Measurements from ENCODE around the gene MED13L.
"Not testable (repeated sequence)": the region's sequence is repeated elsewhere in the genome, so short reads cannot be mapped to it uniquely, and the experiment has no call there.

The MED13L gene

GRCh38 chr12:116055895-116056607 lies 221.4 kb downstream of the MED13L start:
- no peak for DNase-seq (ENCODE audit: low spot score)

GRCh38 chr12:116054280-116054679 lies 223.2 kb downstream of the MED13L start:
- DNase-seq (ENCODE audit: low spot score) = no peak

DNA sequence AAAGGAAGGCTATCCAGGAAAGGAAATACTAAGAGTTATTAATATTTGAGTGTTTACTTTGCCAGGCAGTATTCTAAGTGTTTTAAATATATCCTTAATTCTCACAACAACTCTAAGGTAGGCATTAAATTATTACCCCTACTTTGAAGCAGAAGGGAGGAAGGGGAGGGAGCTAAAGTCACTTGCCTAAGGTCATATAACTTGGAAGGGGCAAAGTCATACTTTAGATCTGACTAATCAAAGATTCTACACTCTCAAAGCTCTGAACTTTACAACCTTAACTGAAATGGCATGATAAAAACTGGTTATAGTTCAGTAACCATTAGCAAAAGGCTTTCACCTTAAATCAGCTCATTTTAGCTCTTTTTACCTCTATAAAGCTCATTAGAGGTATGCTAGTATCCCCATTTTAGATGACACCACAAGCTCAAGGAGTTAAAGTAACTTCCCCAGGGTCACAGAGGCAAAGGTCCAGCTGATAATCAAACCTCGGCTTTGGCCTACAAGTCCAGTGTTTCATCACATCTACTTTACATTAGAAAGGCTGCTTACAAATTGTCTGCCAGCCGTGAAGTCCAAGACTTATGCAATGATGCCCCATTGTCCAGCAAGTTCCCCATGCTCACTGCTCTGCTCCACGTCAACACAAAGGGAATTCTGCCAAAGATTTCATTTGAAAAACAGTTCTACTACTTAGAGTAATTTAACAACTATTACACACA lies 223.9 kb downstream of the MED13L start:
- no peak for DNase-seq (ENCODE audit: low spot score)

DNA sequence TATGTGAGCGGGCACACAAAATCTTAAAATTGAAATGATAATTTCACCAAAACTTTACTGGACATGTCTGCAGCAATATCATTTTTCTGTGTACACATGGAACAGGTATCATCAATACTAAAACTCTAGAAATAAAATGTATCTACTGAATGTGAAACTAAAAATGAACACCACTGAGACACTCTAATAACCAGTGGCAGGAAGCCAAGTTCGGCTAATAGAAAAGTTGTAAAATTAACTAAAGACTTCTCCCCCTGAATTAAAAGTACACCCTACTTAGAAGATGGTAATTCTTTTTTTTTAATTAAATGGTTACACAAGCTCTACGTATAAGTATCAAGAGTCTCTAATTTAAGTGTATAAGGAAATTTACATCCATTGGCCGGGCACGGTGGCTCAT lies 227.2 kb downstream of the MED13L start:
- DNase-seq (ENCODE audit: low spot score) = no peak

GRCh38 chr12:116048879-116049278 lies 228.6 kb downstream of the MED13L start:
- no peak for DNase-seq (ENCODE audit: low spot score)

DNA sequence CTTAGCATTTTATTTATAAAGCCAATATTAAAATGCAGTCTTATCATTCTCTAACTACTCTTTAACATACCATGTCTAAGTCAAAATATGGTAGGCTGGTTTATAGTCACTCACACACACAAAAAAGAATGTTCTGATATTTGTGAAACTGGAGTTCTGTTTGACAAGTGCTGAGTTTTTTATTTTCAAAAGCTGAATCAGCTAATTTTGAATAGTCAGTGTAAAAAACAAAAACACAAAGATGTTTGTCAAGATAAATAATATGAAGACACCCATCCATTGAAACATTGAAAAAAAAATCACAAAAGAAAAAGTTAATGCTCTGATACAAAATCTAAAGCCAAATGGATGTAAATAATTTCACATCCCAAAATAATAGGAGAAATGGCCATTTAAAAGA lies 231.5 kb downstream of the MED13L start:
- DNase-seq (ENCODE audit: low spot score) = no peak

GRCh38 chr12:116045150-116045549 lies 232.3 kb downstream of the MED13L start:
- DNase-seq (ENCODE audit: low spot score) = no peak

DNA sequence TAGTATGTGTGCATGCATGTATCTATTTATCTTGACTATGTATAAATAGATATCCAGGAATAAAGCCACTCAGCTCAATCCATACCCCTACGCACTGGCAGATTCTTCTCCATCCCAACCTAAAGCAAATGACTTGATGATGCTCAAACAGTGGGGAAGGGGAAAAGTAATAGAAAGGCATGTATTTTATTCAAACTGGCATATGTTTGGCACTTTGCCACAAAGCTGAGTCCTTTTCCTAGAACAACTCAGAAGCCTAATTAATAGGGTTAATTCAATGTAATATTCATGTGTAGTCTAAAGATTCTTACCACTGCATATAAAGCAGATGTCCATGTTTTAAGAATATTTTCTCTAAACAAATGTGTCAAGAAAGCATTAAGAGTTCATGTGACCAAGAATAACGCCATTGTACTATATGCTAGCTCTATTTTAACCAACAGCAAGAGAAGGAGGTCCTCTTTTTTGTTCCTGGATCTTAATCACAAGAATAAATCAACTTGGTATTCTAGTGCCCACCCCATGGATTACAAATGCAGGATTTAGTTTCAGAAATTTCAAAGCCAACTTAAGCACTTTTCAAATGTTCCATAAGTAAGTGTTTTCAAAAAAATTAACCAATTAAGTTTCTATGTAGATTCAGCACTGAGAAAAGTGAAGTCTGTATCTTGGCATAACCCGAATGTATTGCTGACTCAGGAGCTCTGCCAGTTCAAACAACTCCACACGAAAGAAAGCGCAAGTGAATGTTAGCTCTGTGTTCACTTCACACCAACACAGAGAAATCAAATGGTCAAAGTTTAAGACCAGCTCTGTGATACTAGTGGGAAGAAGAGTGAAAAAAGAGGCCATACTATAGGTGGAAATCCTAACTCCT lies 233.6 kb downstream of the MED13L start:
- DNase-seq (ENCODE audit: low spot score) = no peak

DNA sequence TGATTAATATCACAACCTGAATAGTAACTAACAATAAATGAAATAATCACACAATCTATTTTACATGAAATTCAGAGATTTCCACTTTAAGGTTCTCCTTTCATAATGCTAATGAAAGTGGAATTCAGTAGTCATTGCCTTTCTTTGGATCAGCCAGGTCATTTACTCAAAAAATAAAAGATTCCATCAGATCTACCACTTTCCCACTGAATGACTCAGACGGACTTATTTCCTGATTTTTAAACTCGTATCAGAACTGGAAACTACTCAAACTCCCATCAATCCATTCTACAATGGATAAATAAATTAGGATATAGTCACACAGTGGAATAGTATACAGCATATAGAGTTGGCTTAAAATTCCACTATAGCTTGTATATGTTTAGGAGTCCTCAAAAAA lies 237.1 kb downstream of the MED13L start:
- DNase-seq (ENCODE audit: low spot score) = no peak

- DNase-seq (ENCODE audit: low spot score) = no peak
Measured at GRCh38 chr12:116039081-116039480, 238.4 kb downstream of the MED13L start.

DNA sequence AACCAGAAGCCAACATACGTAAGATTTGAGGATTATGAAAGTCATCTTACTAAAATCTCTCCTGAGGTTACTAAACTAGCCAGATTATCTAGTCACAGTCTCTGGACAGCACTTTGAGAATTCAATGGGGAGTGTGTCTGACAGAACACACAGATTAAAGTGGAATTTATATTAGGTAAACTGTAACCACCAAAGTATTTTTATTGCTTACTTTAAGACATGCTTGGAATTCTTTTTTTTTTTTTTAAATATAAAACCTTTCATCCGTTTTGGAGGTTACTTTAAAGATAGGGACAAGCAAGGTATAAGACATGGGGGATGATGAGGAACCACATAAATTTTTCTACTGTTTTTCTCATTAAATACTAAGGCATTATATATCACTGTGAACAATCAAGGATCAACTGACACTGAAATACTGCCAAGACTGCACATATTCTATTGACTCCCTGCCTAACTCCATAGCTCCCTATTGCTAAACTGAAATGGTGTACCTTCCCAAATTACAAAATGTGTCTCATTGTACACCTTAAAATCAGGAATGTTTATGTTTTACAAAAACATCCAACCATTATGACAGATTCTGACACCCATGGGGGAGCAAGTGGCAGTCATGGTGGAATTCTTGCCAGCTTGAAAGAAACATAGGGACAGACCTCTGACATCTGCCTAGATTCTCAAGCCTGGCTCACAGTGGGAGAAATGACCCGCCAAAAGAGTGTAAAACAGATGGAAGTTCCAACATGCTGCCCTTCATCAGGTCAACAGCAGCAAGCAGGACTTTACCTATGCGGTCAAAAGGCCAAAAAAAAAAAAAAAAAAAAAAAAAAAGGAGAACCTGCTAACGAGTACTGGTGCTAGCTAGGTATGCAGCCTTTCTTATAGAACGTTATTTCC lies 239.3 kb downstream of the MED13L start:
- DNase-seq (ENCODE audit: low spot score) = no peak

DNA sequence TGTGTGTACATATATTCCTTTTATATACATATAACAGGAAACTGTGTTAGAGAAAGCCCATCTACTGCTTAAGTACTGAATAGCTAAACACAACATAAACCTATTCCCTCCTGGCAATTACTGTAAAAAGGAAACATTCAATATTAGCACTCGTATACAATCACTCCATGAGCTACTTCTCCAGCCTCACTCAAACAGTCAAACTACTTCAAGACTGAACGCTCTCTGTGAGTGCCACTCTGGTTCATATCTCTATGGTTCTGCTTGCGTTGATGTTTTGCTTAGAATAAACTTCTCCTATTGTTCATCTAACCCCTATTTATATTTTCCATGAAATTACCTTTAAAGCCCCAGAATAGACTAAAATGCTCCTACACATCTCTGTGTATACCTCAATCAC lies 243.7 kb downstream of the MED13L start:
- DNase-seq (ENCODE audit: low spot score) = no peak

DNA sequence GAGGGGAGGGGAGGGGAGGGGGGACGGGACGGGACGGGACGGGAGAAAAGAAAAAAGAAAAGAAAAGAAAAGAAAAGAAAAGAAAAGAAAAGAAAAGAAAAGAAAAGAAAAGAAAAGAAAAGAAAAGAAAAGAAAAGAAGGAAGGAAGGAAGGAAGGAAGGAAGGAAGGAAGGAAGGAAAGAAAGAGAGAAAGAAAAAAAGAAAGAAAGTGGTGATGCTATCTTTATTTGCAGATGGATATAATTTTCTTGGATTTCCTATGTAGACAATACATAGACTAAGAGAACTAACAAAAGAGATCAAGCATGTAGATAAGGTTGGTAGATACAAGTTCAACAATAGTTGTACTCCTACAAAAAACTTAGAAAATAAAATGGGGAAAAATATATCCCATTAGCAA lies 245.9 kb downstream of the MED13L start:
- not testable (repeated sequence) for DNase-seq (ENCODE audit: low spot score)

DNA sequence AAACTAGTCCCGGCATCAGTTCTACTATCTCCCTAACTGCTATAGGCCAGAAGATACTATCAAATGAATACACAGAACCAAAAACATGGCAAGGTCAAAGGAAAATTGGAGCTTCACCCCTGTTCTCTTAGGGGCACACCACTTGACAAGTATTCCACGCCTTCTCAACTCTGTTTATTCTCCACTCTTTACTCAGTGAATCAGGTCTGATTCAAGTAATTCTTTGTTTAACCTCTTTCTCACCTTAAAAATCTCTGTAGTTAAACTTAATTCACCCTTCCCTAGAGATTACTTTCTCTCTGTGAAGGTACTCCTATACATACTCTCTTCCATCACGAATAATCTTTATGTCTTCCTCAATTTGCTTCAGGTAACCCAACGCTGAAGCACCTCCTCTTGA lies 248.9 kb downstream of the MED13L start:
- DNase-seq (ENCODE audit: low spot score) = no peak

DNA sequence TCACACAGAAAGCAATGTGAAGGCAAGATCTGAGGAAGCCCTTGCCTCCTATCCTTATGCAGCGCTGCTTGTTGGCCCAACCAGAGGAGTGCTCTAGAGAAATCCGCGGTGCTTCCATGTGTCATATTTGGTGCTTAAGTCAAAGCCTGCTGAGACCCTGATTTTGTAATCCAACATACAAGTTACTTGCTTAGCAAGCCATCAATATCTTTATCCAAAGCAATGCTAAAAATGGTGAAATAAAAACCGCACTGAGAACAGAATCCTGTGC lies 250.0 kb downstream of the MED13L start:
- DNase-seq (ENCODE audit: low spot score) = no peak

DNA sequence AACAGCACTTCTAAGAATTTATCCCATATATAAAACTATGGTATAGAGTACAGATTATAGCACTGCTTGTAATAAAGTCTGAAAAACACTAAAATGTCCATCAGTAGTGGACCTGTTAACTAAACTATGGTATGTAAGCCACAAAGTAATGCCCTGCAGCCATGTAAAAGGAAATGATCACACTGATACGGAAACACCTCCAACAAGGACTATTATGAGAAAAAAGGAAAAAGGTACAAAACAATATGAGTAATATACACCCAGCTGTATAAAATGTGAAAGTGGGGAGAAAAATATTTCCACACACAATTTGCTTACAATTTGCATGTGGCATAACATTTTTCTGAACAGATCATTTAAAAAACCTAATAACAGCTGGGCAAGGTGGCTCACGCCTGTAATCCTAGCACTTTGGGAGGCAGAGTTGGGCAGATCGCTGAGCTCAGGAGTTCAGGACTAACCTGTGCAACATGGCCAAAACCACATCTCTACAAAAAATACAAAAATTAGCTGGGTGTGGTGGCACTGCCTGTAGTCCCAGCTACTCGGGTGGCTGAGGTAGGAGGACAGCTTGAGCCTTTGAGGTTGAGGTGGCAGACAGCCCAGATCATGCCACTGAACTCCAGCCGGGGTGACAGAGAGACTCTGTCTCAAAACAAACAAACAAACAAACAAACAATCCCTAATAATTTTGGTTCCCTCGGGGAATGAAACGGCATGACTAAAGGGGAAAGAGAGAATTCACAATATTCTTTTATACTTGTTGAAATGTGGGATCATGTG lies 250.5 kb downstream of the MED13L start:
- DNase-seq (ENCODE audit: low spot score) = no peak

DNA sequence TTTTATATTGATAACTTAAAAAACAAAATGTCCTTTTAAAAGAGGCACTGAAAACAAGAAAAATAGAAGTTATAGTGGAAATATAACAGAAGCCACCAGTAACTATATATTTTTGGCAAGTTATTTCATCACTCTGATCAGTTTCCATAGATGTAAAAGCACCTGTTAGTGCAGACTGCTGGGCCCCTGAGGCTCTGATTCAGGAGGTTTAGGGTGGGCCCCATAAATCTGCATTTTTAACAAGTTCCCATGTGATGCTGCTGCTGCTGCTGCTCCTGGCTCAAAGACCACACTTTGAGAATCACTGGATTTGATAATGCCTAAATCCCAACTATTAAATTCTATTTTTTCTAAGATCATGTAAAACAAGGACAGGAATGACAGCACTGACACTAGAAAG lies 251.1 kb downstream of the MED13L start:
- DNase-seq (ENCODE audit: low spot score) = no peak

GRCh38 chr12:116024769-116025168 lies 252.7 kb downstream of the MED13L start:
- no peak for DNase-seq (ENCODE audit: low spot score)

- DNase-seq (ENCODE audit: low spot score) = no peak
Measured at GRCh38 chr12:116019415-116019814, 258.1 kb downstream of the MED13L start.

DNA sequence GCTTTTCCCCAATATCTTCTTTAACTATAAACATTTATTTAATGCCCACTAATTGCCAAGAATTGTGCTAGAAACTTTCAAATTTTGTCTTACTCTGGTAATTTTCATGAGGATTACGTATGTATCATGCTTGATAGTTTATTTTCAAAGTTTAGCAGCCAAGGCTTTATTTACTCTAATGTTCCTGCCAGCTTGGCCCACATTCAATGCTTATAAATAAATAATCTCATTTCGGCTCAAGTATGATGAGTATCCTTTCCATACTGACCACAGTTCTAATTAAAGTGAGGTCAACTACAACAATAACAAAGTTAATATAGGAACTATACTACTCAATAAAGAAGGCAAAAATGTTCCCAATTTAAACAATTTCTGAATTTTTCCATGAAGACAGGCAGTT lies 259.2 kb downstream of the MED13L start:
- DNase-seq (ENCODE audit: low spot score) = no peak

DNA sequence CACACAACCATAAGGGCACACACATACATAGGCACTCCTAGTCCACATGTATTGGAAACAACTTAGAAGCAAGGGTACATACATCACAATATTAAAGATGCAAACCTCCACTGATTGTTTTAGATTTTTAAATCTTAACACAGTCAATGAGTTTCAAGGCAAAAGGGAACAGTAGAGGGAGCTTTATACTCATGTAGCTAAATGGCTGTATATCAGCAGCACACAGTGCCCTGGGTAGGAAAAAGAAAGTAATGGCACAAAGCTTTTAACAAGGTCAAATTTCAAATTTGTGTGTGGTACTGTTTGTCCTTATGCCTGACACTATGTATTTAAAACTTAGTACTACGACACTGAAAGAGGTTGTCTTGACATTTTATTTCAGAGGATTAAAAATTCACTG lies 262.0 kb downstream of the MED13L start:
- peak; percentile 16 for DNase-seq (ENCODE audit: low spot score)
